Esophagus muscularis mucosa (tissue), 4 donors: ENCODE data around the gene NRN1. TPM values are rescaled to one million over a fixed set of nuclear protein-coding genes. Genes with fewer than 3 reads are reported as not detected.

Source experiments
- DNase-seq: peaks from one replicate; pipeline ENCODE4 v3.0.0-alpha.2; 2017; ENCODE audit errors: extremely low spot score
- H3K27ac ChIP-seq, 4 donors: fragments of 200-600 bp; sonication (generic); replicated peaks in 1 of 4; 1 replicate in 3 of 4; 2 replicates in 1 of 4; pipeline ENCODE4 v1.5.1; 2016 to 2019; ENCODE audit warnings: mild to moderate bottlenecking in 1 of 4
- H3K27me3 ChIP-seq, 4 donors: fragments of 200-600 bp; sonication (generic); one replicate each; pipeline versions ENCODE4 v1.5.1 to v1.6.0; 2016 to 2019
- H3K36me3 ChIP-seq, 4 donors: fragments of 200-600 bp; sonication (generic); one replicate each; pipeline ENCODE4 v1.5.1; 2016 to 2019
- H3K4me1 ChIP-seq, 4 donors: fragments of 200-600 bp; sonication (generic); one replicate each; pipeline ENCODE4 v1.5.1; 2016 to 2019
- H3K4me3 ChIP-seq, 4 donors: fragments of 200-600 bp; sonication (generic); 1 replicate in 2 of 4; 2 replicates in 2 of 4; pipeline ENCODE4 v1.5.1; 2016 to 2019; ENCODE audit warnings: mild to moderate bottlenecking in 4 of 4, moderate library complexity in 1 of 4
- H3K9me3 ChIP-seq, 4 donors: fragments of 200-600 bp; sonication (generic); 1 replicate in 3 of 4; 2 replicates in 1 of 4; pipeline ENCODE4 v1.5.1; 2016 to 2019
- EP300 ChIP-seq: sonication (generic); formaldehyde crosslinking; IDR thresholded peaks from one replicate; pipeline ENCODE4 v1.6.1; 2017; ENCODE audit warnings: antibody characterized with exemption
- POLR2A ChIP-seq: fragments of 450-650 bp; IDR thresholded peaks from one replicate; pipeline ENCODE4 v1.6.1; 2017; ENCODE audit warnings: antibody characterized with exemption, moderate library complexity, mild to moderate bottlenecking, low read depth
- POLR2AphosphoS5 ChIP-seq, 2 donors: sonication (generic); formaldehyde crosslinking; IDR thresholded peaks; one replicate each; pipeline ENCODE4 v1.6.1; 2017; ENCODE audit warnings: antibody characterized with exemption in 2 of 2
- WGBS: methylation state at CpG from one replicate; pipeline ENCODE4 v1.1.5; 2018; 5-methylcytosine and 5-hydroxymethylcytosine counted together
- intact Hi-C: fragments of 100-400 bp; cut with DNase I; formaldehyde crosslinking; loops from one replicate; pipeline ENCODE4 v1.15.1; 2023
- total RNA-seq, 4 donors: library from RNA; depleted of rRNA; stranded (reverse); fragments of >200 nt; gene quantifications; one replicate each; pipeline versions ENCODE4 v1.1.0 to v1.2.1, GENCODE V29; 2016
- TF ChIP-seq, protein P1 (sequence below), 3 experiments: fragments of 200-600 bp in 2 of 3; fragments of 450-650 bp in 1 of 3; sonication (generic) in 2 of 3; IDR thresholded peaks; one replicate each; pipeline ENCODE4 v1.5.1; 2017 to 2019; ENCODE audit warnings: antibody characterized with exemption in 3 of 3, mild to moderate bottlenecking in 2 of 3, moderate library complexity in 1 of 3

NRN1 gene, protein sequence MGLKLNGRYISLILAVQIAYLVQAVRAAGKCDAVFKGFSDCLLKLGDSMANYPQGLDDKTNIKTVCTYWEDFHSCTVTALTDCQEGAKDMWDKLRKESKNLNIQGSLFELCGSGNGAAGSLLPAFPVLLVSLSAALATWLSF
- total RNA-seq = 10 to 100 TPM; 12.9 to 24.2 (median 19.7) TPM

DNA sequence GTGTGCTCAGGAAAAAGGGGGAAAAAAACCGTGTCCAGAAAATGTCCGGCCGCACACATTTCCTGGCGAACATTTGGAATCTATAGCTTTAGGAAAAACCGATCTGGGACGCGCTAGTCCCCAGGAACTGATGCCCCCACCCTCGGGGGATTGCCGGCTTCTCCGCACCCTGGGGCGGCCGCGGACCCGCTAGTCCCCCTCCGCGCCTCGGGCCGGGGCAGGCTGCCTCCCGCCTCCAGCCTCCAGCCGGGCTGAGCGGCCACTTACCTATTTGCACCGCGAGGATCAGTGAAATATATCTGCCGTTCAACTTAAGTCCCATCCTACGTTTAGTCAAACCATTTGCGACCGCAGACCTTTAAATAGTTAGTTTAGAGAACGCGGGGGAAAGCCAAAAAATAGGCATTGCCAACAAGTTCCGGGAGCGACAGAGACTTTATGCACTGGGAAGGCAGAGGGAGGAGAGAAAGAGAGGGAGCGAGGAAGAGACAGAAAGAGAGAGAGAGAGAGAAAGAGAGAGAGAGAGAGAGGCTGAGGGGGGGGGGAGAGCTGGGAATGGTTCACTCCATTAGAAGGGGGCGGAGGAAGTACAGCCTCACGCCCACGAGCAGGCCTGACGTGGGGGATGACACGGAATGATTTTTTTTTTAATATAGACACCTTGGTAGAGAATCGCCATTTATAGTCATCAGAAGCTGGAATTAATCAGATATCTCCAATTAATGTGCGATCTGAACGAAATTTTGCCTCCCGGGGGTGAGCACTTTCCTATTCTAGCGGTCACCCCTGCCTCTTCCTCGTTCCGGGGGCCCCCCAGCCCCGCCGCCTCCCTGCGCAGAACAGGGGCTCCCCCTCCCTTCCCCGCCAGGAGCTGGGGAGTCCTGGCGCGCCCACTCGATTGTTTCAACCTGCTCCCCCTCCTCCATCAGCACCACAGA is at the start of gene NRN1:
NRN1 (minus strand) TSS at position 498 of the 938 bp plus-strand sequence; CDS start at position 322, 176 bp downstream.
- WGBS = 4% methylated on average over 33 of the region's 51 CpGs
- no peaks in the 10 kb centered on the region for H3K9me3 ChIP-seq
- intact Hi-C loops = no loop called here
- H3K27me3 ChIP-seq = peaks cover 25 to 98% (median 82%) of the 10 kb centered on the region in 4 donors
- no peaks in the 10 kb centered on the region for H3K36me3 ChIP-seq
- peak within 1 kb of the TSS; percentile 50 to 82 (median 70) for H3K27ac ChIP-seq
- peak within 1 kb of the TSS; percentile 43 to 58 (median 49) for H3K4me3 ChIP-seq
- DNase-seq = no peak
- peaks cover 51 to 66% (median 55%) of the 10 kb centered on the region in 4 donors for H3K4me1 ChIP-seq
- TF ChIP-seq, protein P1, sequence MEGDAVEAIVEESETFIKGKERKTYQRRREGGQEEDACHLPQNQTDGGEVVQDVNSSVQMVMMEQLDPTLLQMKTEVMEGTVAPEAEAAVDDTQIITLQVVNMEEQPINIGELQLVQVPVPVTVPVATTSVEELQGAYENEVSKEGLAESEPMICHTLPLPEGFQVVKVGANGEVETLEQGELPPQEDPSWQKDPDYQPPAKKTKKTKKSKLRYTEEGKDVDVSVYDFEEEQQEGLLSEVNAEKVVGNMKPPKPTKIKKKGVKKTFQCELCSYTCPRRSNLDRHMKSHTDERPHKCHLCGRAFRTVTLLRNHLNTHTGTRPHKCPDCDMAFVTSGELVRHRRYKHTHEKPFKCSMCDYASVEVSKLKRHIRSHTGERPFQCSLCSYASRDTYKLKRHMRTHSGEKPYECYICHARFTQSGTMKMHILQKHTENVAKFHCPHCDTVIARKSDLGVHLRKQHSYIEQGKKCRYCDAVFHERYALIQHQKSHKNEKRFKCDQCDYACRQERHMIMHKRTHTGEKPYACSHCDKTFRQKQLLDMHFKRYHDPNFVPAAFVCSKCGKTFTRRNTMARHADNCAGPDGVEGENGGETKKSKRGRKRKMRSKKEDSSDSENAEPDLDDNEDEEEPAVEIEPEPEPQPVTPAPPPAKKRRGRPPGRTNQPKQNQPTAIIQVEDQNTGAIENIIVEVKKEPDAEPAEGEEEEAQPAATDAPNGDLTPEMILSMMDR (IDR thresholded peaks at IDR 0.05) = no peak
- no peak for TF ChIP-seq POLR2AphosphoS5 (IDR thresholded peaks at IDR 0.05)
- no peak for TF ChIP-seq EP300
- no peak for TF ChIP-seq POLR2A

DNA sequence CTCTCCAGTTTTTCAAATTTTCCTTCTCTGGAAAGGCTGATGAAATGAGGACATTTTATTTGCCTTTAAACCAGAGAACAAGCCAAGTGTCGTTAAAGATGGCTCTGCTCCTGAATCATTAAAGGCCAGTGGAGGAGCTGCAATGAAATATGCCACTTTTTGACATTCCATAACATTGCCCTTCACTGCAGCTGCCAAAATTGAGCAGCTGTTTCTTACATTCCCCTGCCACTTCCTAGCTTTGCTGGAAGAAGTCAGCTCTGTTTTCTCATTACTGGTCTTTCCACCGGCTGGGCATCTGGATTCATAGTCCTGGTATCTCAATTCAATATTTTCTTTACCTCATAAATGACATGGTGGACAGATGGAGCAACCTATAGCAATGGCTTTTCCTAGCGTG is 45.5 kb upstream of the NRN1 start:
- no peaks in the 10 kb centered on the region for H3K36me3 ChIP-seq
- H3K4me3 ChIP-seq = no peak overlapping the region
- intact Hi-C loops = loop anchor here (10.0 kb wide), 1 partner anchor 493 kb away; no protein-coding TSS in a partner anchor
- TF ChIP-seq, protein P1 (IDR thresholded peaks at IDR 0.05) = no peak
- TF ChIP-seq POLR2A (no peak), POLR2AphosphoS5 (IDR thresholded peaks at IDR 0.05) (no peak), EP300 (no peak)
- H3K27me3 ChIP-seq = peaks cover 0 to 22% (median 0%) of the 10 kb centered on the region in 4 donors
- WGBS = 66% methylated on average over 3 of the region's 3 CpGs
- H3K27ac ChIP-seq = no peak overlapping the region
- H3K4me1 ChIP-seq = no peaks in the 10 kb centered on the region
- peaks cover 0 to 7% (median 0%) of the 10 kb centered on the region in 4 donors for H3K9me3 ChIP-seq
- no peak for DNase-seq

DNA sequence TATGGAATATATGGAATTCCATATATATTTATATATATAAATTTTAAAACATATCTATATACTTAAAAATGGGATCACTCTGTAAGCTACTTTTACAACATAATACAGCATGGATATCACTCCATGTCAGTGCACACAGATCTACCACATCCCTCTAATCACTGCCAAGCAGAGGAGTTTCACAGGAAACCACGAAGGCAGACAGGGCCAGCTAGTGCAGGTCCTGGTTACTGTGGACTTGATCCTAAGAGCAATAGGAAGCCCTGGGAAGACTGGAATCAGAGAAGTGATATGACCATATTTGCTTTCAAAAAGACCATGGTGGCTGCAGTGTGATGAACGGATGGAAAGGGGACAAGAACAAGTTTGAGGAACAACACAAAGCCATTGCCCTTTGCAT is 40.0 kb upstream of the NRN1 start:
- 85% methylated on average over 2 of the region's 2 CpGs for WGBS

DNA sequence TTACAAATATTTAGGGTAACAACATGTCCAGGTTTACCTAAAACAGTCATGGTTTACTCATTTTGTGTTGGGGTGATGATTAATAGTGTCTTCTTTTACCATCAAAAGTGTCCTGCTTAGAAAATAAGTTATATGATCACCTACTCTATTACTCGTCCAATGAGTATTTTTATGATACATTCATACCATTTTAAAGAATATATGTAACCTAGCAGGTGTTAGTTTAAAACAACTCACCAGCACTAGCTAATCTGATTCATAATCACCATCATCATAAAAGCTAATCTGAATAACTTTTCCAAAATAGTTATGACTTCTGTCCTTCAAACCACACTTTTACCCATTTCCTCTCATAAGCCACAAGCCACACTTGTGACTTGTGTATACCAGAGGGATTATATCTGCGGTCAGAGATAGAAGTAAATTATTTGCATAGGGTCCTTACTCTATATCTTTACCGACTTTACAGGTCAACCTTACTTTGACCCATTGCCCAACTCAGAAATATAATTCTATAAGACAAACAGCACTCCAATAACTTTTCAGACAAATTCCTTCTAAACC is 33.3 kb upstream of the NRN1 start:
- TF ChIP-seq, protein P1 (IDR thresholded peaks at IDR 0.05) = no peak
- TF ChIP-seq EP300 (no peak), POLR2A (no peak), POLR2AphosphoS5 (IDR thresholded peaks at IDR 0.05) (no peak)
- no peak for DNase-seq
- Histone ChIP-seq H3K9me3 (no peaks in the 10 kb centered on the region), H3K4me1 (no peaks in the 10 kb centered on the region), H3K4me3 (no peak overlapping the region), H3K36me3 (no peaks in the 10 kb centered on the region), H3K27ac (no peak overlapping the region), H3K27me3 (no peaks in the 10 kb centered on the region)
- intact Hi-C loops = no loop called here
- 74% methylated on average over 3 of the region's 3 CpGs for WGBS

More for the DNA sequence above, 40.0 kb upstream of the NRN1 start:
- no peak for DNase-seq
- Histone ChIP-seq H3K27me3 (peaks cover 0 to 8% (median 0%) of the 10 kb centered on the region in 4 donors), H3K27ac (no peak overlapping the region), H3K4me1 (no peaks in the 10 kb centered on the region), H3K4me3 (no peak overlapping the region), H3K9me3 (peaks cover 0 to 7% (median 0%) of the 10 kb centered on the region in 4 donors), H3K36me3 (no peaks in the 10 kb centered on the region)
- TF ChIP-seq POLR2AphosphoS5 (IDR thresholded peaks at IDR 0.05) (no peak), EP300 (no peak), POLR2A (no peak)
- TF ChIP-seq, protein P1 (IDR thresholded peaks at IDR 0.05) = no peak
- intact Hi-C loops = no loop called here
